GM12878 (cell line): ENCODE data around the gene UBAC2. TPM values are rescaled to one million over a fixed set of nuclear protein-coding genes. Genes with fewer than 3 reads are reported as not detected.

ENCODE experiments used
- ATF2 ChIP-seq: IDR thresholded peaks from 2 replicates; pipeline ENCODE4 v1.6.1; 2012; ENCODE audit warnings: low read length, inconsistent platforms
- CBFB ChIP-seq: IDR thresholded peaks from 2 replicates; pipeline ENCODE4 v1.6.1; 2016; ENCODE audit warnings: antibody characterized with exemption, low read depth
- CHD2 ChIP-seq: IDR thresholded peaks from 2 replicates; pipeline ENCODE4 v1.6.1; 2011; ENCODE audit warnings: low read depth, low read length, improper control_type of control experiment, borderline replicate concordance
- CREM ChIP-seq: IDR thresholded peaks from 2 replicates; pipeline ENCODE4 v1.6.1; 2014; ENCODE audit warnings: antibody characterized with exemption, low read depth
- CTCF ChIP-seq, 3 experiments: IDR thresholded peaks in 2 of 3; conservative IDR thresholded peaks in 1 of 3; 2 replicates each; pipeline ENCODE4 v1.5.1; 2011; ENCODE audit warnings: low read depth in 3 of 3, low read length in 3 of 3, mild to moderate bottlenecking in 3 of 3, control low read depth in 2 of 3, moderate library complexity in 2 of 3, inconsistent platforms in 1 of 3, mixed read lengths in 1 of 3; ENCODE audit not compliant: control insufficient read depth in 2 of 3, insufficient read depth in 1 of 3; ENCODE audit errors: extremely low read depth in 1 of 3
- E2F4 ChIP-seq: IDR thresholded peaks from 2 replicates; pipeline ENCODE4 v1.6.1; 2012; ENCODE audit warnings: low read depth, low read length, improper control_type of control experiment
- GABPA ChIP-seq: IDR thresholded peaks from 2 replicates; pipeline ENCODE4 v1.6.1; 2014; ENCODE audit warnings: antibody characterized with exemption, low read depth, mild to moderate bottlenecking, inconsistent platforms
- MAX ChIP-seq: IDR thresholded peaks from 2 replicates; pipeline ENCODE4 v1.6.1; 2012; ENCODE audit warnings: low read depth, low read length, improper control_type of control experiment
- RELA ChIP-seq: fragments of 450-650 bp; IDR thresholded peaks from 2 replicates; pipeline ENCODE4 v1.8.0; 2014; ENCODE audit warnings: borderline replicate concordance; ENCODE audit not compliant: partially characterized antibody
- YY1 ChIP-seq: IDR thresholded peaks from 2 replicates; pipeline ENCODE4 v1.6.1; 2011; ENCODE audit warnings: low read depth, mild to moderate bottlenecking, low read length
- ZBTB11 ChIP-seq: fragments of 450-650 bp; formaldehyde crosslinking; IDR thresholded peaks from 2 replicates; pipeline ENCODE4 v1.5.0; 2022; ENCODE audit warnings: mild to moderate bottlenecking, missing genetic modification characterization
- ZBTB33 ChIP-seq: fragments of 450-650 bp; IDR thresholded peaks from 2 replicates; pipeline ENCODE4 v1.6.1; 2017; ENCODE audit warnings: mild to moderate bottlenecking
- ZBTB40 ChIP-seq: fragments of 450-650 bp; IDR thresholded peaks from 2 replicates; pipeline ENCODE4 v1.6.1; 2016; ENCODE audit warnings: mild to moderate bottlenecking, moderate library complexity, borderline replicate concordance
- ZNF274 ChIP-seq: IDR thresholded peaks from one replicate; pipeline ENCODE4 v1.8.0; 2011; ENCODE audit not compliant: insufficient read length, insufficient read depth
- ZZZ3 ChIP-seq: IDR thresholded peaks from 2 replicates; pipeline ENCODE4 v1.6.1; 2011; ENCODE audit warnings: low read depth; ENCODE audit not compliant: control insufficient read depth, insufficient read length
- polyA plus RNA-seq, 11 experiments: library from polyadenylated mRNA; depleted of rRNA in 4 of 11; unstranded in 6 of 11; stranded (reverse) in 5 of 11; fragments of >200 nt; fragmentation: Nextera tagmentation in 4 of 11; fragmentation: Illumina TruSeq in 1 of 11; extraction: Ambion mirVana in 4 of 11; extraction: Trizol in 1 of 11; gene quantifications; 1 replicate in 1 of 11; 2 replicates in 10 of 11; pipeline versions ENCODE4 v1.2.1 to v1.2.3, GENCODE V29; 2011 to 2016; ENCODE audit warnings: inconsistent platforms in 2 of 11, missing spikeins in 2 of 11, low read depth in 1 of 11
- total RNA-seq, 4 experiments: library from RNA; depleted of rRNA in 3 of 4; stranded (reverse); fragments of >200 nt in 3 of 4; fragmentation: Illumina TruSeq in 1 of 4; extraction: Trizol in 1 of 4; gene quantifications; 2 replicates each; pipeline versions ENCODE4 v1.2.1 to v1.2.3, GENCODE V29; 2013 to 2021

The UBAC2 gene
- total and polyA plus RNA-seq, 10 of the 15 experiments (the other 5 are each of a cell fraction or from before 2014, with no cell fraction given), result 3.0 to 54.6 (median 17.4) TPM

GRCh38 chr13:99307247-99307646, 106.6 kb downstream of the UBAC2 start, which contains the start of gene GPR183 (continued):
- TF ChIP-seq E2F4, result no peak
- no peak for TF ChIP-seq ZBTB40
- TF ChIP-seq CHD2, result 0 out of 2 replicates have a peak, but pooled peaks have one; percentile 12
- TF ChIP-seq ZNF274, result no peak
- peak; percentile 82; the same call in 1 of the 2 replicates for TF ChIP-seq MAX
- TF ChIP-seq ATF2, result peak; percentile 39; the same call in 1 of the 2 replicates
- TF ChIP-seq CTCF (IDR thresholded peaks at IDR 0.05 in 2 of 3, conservative IDR thresholded peaks at IDR 0.05 in 1 of 3; ENCODE audit: control insufficient read depth in 2 of 3, extremely low read depth in 1 of 3, insufficient read depth in 1 of 3, low read depth in 3 of 3, low read length in 3 of 3), result no peak
- TF ChIP-seq CBFB, result 0 out of 2 replicates have a peak, but pooled peaks have one; percentile 56
- TF ChIP-seq YY1, result 0 out of 2 replicates have a peak, but pooled peaks have one; percentile 16
- TF ChIP-seq ZBTB33, result no peak
- TF ChIP-seq ZBTB11, result no peak
- peak; percentile 41; the same call in 1 of the 2 replicates for TF ChIP-seq CREM
- no peak for TF ChIP-seq ZZZ3
- no peak for TF ChIP-seq GABPA
- TF ChIP-seq RELA, result no peak
